Osteocyte (in vitro differentiated cells): Measurements from ENCODE around the gene CLEC4C. TPM values are rescaled to one million over a fixed set of nuclear protein-coding genes. Genes with fewer than 3 reads are reported as not detected.
"Not testable (repeated sequence)": the region's sequence is repeated elsewhere in the genome, so short reads cannot be mapped to it uniquely, and the experiment has no call there.

Experiments
- DNase-seq: peaks from one replicate; pipeline ENCODE4 v3.0.0; 2021; ENCODE audit warnings: mixed read lengths; ENCODE audit not compliant: unreplicated experiment; ENCODE audit errors: extremely low spot score
- H3K27ac Mint-ChIP-seq: one replicate; pipeline ENCODE4 v1.8.0; 2021; ENCODE audit warnings: mild to moderate bottlenecking, mixed read lengths; ENCODE audit not compliant: unreplicated experiment
- H3K27me3 Mint-ChIP-seq: one replicate; pipeline ENCODE4 v1.8.0; 2021; ENCODE audit warnings: mixed read lengths; ENCODE audit not compliant: unreplicated experiment
- H3K36me3 Mint-ChIP-seq: one replicate; pipeline ENCODE4 v1.8.0; 2021; ENCODE audit warnings: mixed read lengths; ENCODE audit not compliant: unreplicated experiment
- H3K4me1 Mint-ChIP-seq: one replicate; pipeline ENCODE4 v1.8.0; 2021; ENCODE audit warnings: mixed read lengths; ENCODE audit not compliant: unreplicated experiment
- H3K4me3 Mint-ChIP-seq: one replicate; pipeline ENCODE4 v1.8.0; 2021; ENCODE audit warnings: mild to moderate bottlenecking, moderate library complexity, mixed read lengths; ENCODE audit not compliant: unreplicated experiment
- H3K9me3 Mint-ChIP-seq: one replicate; pipeline ENCODE4 v1.8.0; 2021; ENCODE audit warnings: mixed read lengths; ENCODE audit not compliant: unreplicated experiment
- long read RNA-seq: library from polyadenylated mRNA; unstranded; transcript quantifications from one replicate; pipeline ENCODE4 v2.0.0, GENCODE V29; 2021
- total RNA-seq: library from RNA; stranded (reverse); gene quantifications from 2 replicates; pipeline ENCODE4 v1.2.1, GENCODE V29; 2021
- TF ChIP-seq, protein P1 (sequence below): fragments of 200-600 bp; sonication (generic); IDR thresholded peaks from 2 replicates; pipeline ENCODE4 v1.5.0; 2021; ENCODE audit warnings: antibody characterized with exemption, mild to moderate bottlenecking, moderate library complexity

The CLEC4C gene
- not detected in 2 replicates for total RNA-seq
- long read RNA-seq: 0 reads

GRCh38 chr12:7747246-7747645 is at the start of gene CLEC4C:
TSS of gene CLEC4C (minus strand) at chr12:7747375. CDS start at chr12:7747348, 27 bp downstream.
- H3K9me3 Mint-ChIP-seq: peaks cover 9% of the 10 kb centered on the region
- no peak for DNase-seq
- no peak within 1 kb of the TSS for H3K4me3 Mint-ChIP-seq
- no peaks in the 10 kb centered on the region for H3K36me3 Mint-ChIP-seq
- no peaks in the 10 kb centered on the region for H3K27me3 Mint-ChIP-seq
- no peak within 1 kb of the TSS for H3K27ac Mint-ChIP-seq
- H3K4me1 Mint-ChIP-seq: no peaks in the 10 kb centered on the region
- TF ChIP-seq, protein P1, sequence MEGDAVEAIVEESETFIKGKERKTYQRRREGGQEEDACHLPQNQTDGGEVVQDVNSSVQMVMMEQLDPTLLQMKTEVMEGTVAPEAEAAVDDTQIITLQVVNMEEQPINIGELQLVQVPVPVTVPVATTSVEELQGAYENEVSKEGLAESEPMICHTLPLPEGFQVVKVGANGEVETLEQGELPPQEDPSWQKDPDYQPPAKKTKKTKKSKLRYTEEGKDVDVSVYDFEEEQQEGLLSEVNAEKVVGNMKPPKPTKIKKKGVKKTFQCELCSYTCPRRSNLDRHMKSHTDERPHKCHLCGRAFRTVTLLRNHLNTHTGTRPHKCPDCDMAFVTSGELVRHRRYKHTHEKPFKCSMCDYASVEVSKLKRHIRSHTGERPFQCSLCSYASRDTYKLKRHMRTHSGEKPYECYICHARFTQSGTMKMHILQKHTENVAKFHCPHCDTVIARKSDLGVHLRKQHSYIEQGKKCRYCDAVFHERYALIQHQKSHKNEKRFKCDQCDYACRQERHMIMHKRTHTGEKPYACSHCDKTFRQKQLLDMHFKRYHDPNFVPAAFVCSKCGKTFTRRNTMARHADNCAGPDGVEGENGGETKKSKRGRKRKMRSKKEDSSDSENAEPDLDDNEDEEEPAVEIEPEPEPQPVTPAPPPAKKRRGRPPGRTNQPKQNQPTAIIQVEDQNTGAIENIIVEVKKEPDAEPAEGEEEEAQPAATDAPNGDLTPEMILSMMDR: no peak

DNA sequence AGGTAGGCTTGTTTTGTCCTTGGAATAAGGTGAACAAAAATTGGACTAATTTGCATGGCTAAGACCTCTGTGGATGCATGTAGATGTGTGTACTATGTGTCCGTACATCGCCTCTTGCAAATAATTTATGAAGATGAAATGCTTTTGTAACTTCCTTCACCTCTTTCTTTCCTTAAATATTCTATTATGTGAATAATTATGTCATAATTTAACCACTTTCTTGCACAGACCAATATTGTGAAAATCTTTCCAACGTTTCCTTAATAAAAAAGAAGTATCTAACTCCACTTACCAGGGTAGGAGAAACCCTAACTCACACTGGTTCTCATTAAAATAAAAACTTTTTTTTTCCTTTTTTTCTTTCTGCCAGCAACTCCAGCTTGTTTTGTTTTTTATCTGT is 46.0 kb upstream of the CLEC4C start:
- H3K27ac Mint-ChIP-seq: no peak overlapping the region
- H3K4me3 Mint-ChIP-seq: no peak overlapping the region
- no peaks in the 10 kb centered on the region for H3K4me1 Mint-ChIP-seq
- no peaks in the 10 kb centered on the region for H3K36me3 Mint-ChIP-seq
- TF ChIP-seq, protein P1: no peak
- peaks cover 41% of the 10 kb centered on the region for H3K27me3 Mint-ChIP-seq
- DNase-seq: no peak
- H3K9me3 Mint-ChIP-seq: no peaks in the 10 kb centered on the region

DNA sequence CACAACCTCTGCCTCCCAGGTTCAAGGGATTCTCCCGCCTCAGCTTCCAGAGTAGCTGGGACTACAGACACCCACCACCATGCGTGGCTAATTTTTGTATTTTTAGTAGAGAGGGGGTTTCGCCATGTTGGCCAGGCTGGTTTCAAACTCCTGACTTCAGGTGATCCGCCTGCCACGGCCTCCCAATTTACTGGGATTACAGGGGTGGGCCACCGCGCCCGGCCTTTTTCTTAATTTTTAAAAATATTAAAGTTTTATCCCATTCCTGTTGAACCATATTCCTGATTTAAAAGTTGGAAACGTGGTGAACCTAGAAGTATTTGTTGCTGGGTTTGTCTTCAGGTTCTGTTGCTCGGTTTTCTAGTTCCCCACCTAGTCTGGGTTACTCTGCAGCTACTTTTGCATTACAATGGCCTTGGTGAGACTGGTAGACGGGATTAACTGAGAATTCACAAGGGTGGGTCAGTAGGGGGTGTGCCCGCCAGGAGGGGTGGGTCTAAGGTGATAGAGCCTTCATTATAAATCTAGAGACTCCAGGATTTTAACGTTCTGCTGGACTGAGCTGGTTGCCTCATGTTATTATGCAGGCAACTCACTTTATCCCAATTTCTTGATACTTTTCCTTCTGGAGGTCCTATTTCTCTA is 41.8 kb upstream of the CLEC4C start, which contains the start of gene NANOG:
Gene NANOG (plus strand): TSS at position 519 of the 645 bp plus-strand sequence. CDS start 213 bp downstream, outside the sequence.
- H3K36me3 Mint-ChIP-seq, H3K9me3 Mint-ChIP-seq, H3K4me3 Mint-ChIP-seq, H3K4me1 Mint-ChIP-seq, DNase-seq, H3K27ac Mint-ChIP-seq: not testable (repeated sequence)
- H3K27me3 Mint-ChIP-seq: peaks cover 63% of the 10 kb centered on the region

DNA sequence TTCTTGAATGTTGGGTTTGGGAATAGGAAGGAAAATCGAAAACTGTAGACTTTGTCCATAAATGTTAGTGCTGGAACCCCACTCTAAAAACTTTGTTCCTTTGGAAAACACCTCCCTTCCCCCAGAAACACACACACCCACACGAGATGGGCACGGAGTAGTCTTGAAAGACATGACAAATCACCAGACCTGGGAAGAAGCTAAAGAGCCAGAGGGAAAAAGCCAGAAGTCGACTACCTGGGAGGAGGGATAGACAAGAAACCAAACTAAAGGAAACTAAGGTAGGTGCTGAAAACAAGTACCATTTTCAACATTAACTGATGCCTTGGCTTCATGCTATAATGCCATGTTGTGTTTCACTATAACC is 41.1 kb upstream of the CLEC4C start:
- no peaks in the 10 kb centered on the region for H3K9me3 Mint-ChIP-seq
- TF ChIP-seq, protein P1: no peak
- no peak overlapping the region for H3K4me3 Mint-ChIP-seq
- no peaks in the 10 kb centered on the region for H3K36me3 Mint-ChIP-seq
- no peak overlapping the region for H3K27ac Mint-ChIP-seq
- peaks cover 2% of the 10 kb centered on the region for H3K4me1 Mint-ChIP-seq
- DNase-seq: no peak
- H3K27me3 Mint-ChIP-seq: peaks cover 58% of the 10 kb centered on the region

- H3K4me1 Mint-ChIP-seq: peaks cover 2% of the 10 kb centered on the region
- TF ChIP-seq, protein P1: no peak
- peaks cover 52% of the 10 kb centered on the region for H3K27me3 Mint-ChIP-seq
- H3K27ac Mint-ChIP-seq: no peak overlapping the region
- no peaks in the 10 kb centered on the region for H3K9me3 Mint-ChIP-seq
- no peak overlapping the region for H3K4me3 Mint-ChIP-seq
- no peak for DNase-seq
- H3K36me3 Mint-ChIP-seq: no peaks in the 10 kb centered on the region
Measured at GRCh38 chr12:7787574-7788293, 40.6 kb upstream of the CLEC4C start.
